A549 (cell line): ENCODE data around the gene C17orf113. TPM values are rescaled to one million over a fixed set of nuclear protein-coding genes. Genes with fewer than 3 reads are reported as not detected.

Source experiments
- ATAC-seq, 2 experiments: fragments of 200-7000 bp in 1 of 2; fragments of >200 bp in 1 of 2; cut with Nextera tagmentation in 1 of 2; cut with Tn5 transposase in 1 of 2; 3 replicates each; pipeline versions ENCODE4 v1.8.0 to v1.9.1; 2018 to 2020; ENCODE audit warnings: mild to moderate bottlenecking in 1 of 2, moderate library complexity in 1 of 2
- CTCF ChIA-PET: fragments of 300-600 bp; sonication (Branson Sonifier 250); formaldehyde crosslinking; extraction: SDS; loops from one replicate; lab custom pipeline; 2021; ENCODE audit warnings: antibody characterized with exemption, inconsistent platforms; lab: Yijun Ruan, JAX
- POLR2A ChIA-PET: fragments of 350-600 bp; formaldehyde crosslinking; extraction: SDS; loops from one replicate; lab custom pipeline; 2021; ENCODE audit warnings: antibody characterized with exemption, inconsistent platforms; lab: Yijun Ruan, JAX
- DNase-seq, 2 experiments: peaks; one replicate each; pipeline versions ENCODE4 v3.0.0 to v3.0.0-alpha.2; 2011 to 2016; ENCODE audit warnings: low read depth in 1 of 2, low spot score in 1 of 2
- FAIRE-seq: peaks from 2 replicates; lab custom pipeline; 2011; peaks lifted over from hg19 to GRCh38; lab: Jason Lieb, UNC
- H3K27ac ChIP-seq, 2 experiments: fragments of >200 bp; sonication (Bioruptor Twin); formaldehyde crosslinking; 3 replicates each; pipeline ENCODE4 v1.5.1; 2016 to 2017
- H3K4me1 ChIP-seq: fragments of >200 bp; sonication (Bioruptor Twin); formaldehyde crosslinking; 3 replicates; pipeline ENCODE4 v1.6.1; 2016
- H3K4me2 ChIP-seq: fragments of >200 bp; sonication (Bioruptor Twin); formaldehyde crosslinking; 3 replicates; pipeline ENCODE4 v1.6.1; 2016
- H3K4me3 ChIP-seq: fragments of >200 bp; sonication (Bioruptor Twin); formaldehyde crosslinking; 3 replicates; pipeline ENCODE4 v1.5.1; 2016
- H3K9me3 ChIP-seq: fragments of >200 bp; sonication (Bioruptor Twin); formaldehyde crosslinking; 3 replicates; pipeline ENCODE4 v1.6.1; 2016
- BCL3 ChIP-seq: fragments of >200 bp; sonication (Bioruptor Twin); formaldehyde crosslinking; IDR thresholded peaks from 3 replicates; pipeline ENCODE4 v1.6.1; 2016
- CEBPB ChIP-seq, 2 experiments: fragments of >200 bp in 1 of 2; sonication (Bioruptor Twin) in 1 of 2; formaldehyde crosslinking in 1 of 2; IDR thresholded peaks; 2 replicates each; pipeline ENCODE4 v1.6.1; 2012 to 2016
- CTCF ChIP-seq: fragments of >200 bp; sonication (Bioruptor Twin); formaldehyde crosslinking; IDR thresholded peaks from 3 replicates; pipeline ENCODE4 v1.5.1; 2016
- E2F6 ChIP-seq: IDR thresholded peaks from 2 replicates; pipeline ENCODE4 v1.6.1; 2012; ENCODE audit warnings: low read depth, borderline replicate concordance
- EP300 ChIP-seq, 2 experiments: fragments of >200 bp; sonication (Bioruptor Twin); formaldehyde crosslinking; IDR thresholded peaks; 2 replicates in 1 of 2; 3 replicates in 1 of 2; pipeline ENCODE4 v1.6.1; 2016 to 2017
- GATA3 ChIP-seq: IDR thresholded peaks from 2 replicates; pipeline ENCODE4 v1.6.1; 2012; ENCODE audit warnings: borderline replicate concordance
- HDAC2 ChIP-seq: fragments of 200-600 bp; sonication (generic); IDR thresholded peaks from 2 replicates; pipeline ENCODE4 v1.6.1; 2016
- HES2 ChIP-seq: fragments of >200 bp; sonication (Bioruptor Twin); formaldehyde crosslinking; IDR thresholded peaks from 2 replicates; pipeline ENCODE4 v1.6.1; 2016
- HMGXB4 ChIP-seq: fragments of 250-450 bp; sonication (Bioruptor Pico); IDR thresholded peaks from 2 replicates; pipeline ENCODE4 v1.5.0; 2021; ENCODE audit warnings: mild to moderate bottlenecking, moderate library complexity, borderline replicate concordance
- HOXA7 ChIP-seq: fragments of 250-450 bp; sonication (Bioruptor Pico); IDR thresholded peaks from 2 replicates; pipeline ENCODE4 v1.5.0; 2020; ENCODE audit warnings: mild to moderate bottlenecking, moderate library complexity
- HOXB5 ChIP-seq: fragments of 250-450 bp; sonication (Bioruptor Pico); IDR thresholded peaks from 2 replicates; pipeline ENCODE4 v1.5.0; 2020; ENCODE audit warnings: mild to moderate bottlenecking, moderate library complexity
- MAFK ChIP-seq: fragments of 450-650 bp; IDR thresholded peaks from 2 replicates; pipeline ENCODE4 v1.6.1; 2014; ENCODE audit not compliant: partially characterized antibody
- MYC ChIP-seq: IDR thresholded peaks from 2 replicates; pipeline ENCODE4 v1.6.1; 2012; ENCODE audit warnings: mild to moderate bottlenecking, inconsistent platforms, low read length, improper control_type of control experiment, borderline replicate concordance
- REST ChIP-seq: fragments of 200-600 bp; sonication (generic); IDR thresholded peaks from 2 replicates; pipeline ENCODE4 v1.6.1; 2016; ENCODE audit warnings: antibody characterized with exemption, mild to moderate bottlenecking, moderate library complexity
- RFX5 ChIP-seq: fragments of 450-650 bp; IDR thresholded peaks from 2 replicates; pipeline ENCODE4 v1.7.1; 2014; ENCODE audit warnings: antibody characterized with exemption, mild to moderate bottlenecking, moderate library complexity
- RNF2 ChIP-seq: fragments of 200-600 bp; sonication (generic); IDR thresholded peaks from 2 replicates; pipeline ENCODE4 v1.6.1; 2016; ENCODE audit warnings: low read depth, mild to moderate bottlenecking, antibody characterized with exemption, moderate library complexity, borderline replicate concordance
- USF2 ChIP-seq: fragments of 450-650 bp; IDR thresholded peaks from 2 replicates; pipeline ENCODE4 v1.6.1; 2014; ENCODE audit warnings: antibody characterized with exemption
- ZNF302 ChIP-seq: fragments of 250-450 bp; sonication (Bioruptor Pico); IDR thresholded peaks from 2 replicates; pipeline ENCODE4 v1.9.0; 2021; ENCODE audit warnings: inconsistent platforms, mild to moderate bottlenecking, moderate library complexity
- ZSCAN20 ChIP-seq: fragments of 250-450 bp; sonication (Bioruptor Pico); IDR thresholded peaks from 2 replicates; pipeline ENCODE4 v1.8.0; 2022; ENCODE audit warnings: mild to moderate bottlenecking, moderate library complexity
- WGBS: methylation state at CpG from one replicate; pipeline ENCODE4 v1.1.6; 2017; ENCODE audit errors: missing lambda C conversion rate; 5-methylcytosine and 5-hydroxymethylcytosine counted together
- polyA plus RNA-seq, 4 experiments: library from polyadenylated mRNA; depleted of rRNA in 3 of 4; stranded (reverse); fragments of >200 nt; fragmentation: RNase III in 1 of 4; extraction: RNeasy Plus Mini Kit Qiagen cat#74134 plus additional on column Dnase treatment in 1 of 4; gene quantifications; 2 replicates in 3 of 4; 3 replicates in 1 of 4; pipeline ENCODE4 v1.2.3, GENCODE V29; 2011 to 2017

C17orf113 gene
- polyA plus RNA-seq, 2 of the 4 experiments (the other 2 are of a cell fraction): 0.67 to 1.0 TPM

- TF ChIP-seq CTCF (no peak), ZNF302 (no peak), HOXB5 (CRISPR knock-in tag) (no peak), GATA3 (no peak), RNF2 (no peak)
Observed at GRCh38 chr17:42052346-42052877, 2.0 kb upstream of the C17orf113 start (continued).

GRCh38 chr17:42051645-42052044, 1.2 kb upstream of the C17orf113 start:
- no peak for ATAC-seq
- no peak overlapping the region for H3K27ac ChIP-seq
- no peak for FAIRE-seq
- TF ChIP-seq HDAC2 (no peak), RFX5 (no peak), ZSCAN20 (no peak), HOXB5 (CRISPR knock-in tag) (no peak), EP300 (IDR thresholded peaks at IDR 0.05) (no peak), MYC (no peak), HOXA7 (no peak), MAFK (no peak)
- ChIA-PET CTCF (interaction anchor here (0.9 to 2.1 kb wide), 19 partner anchors 8 to 102 kb away, joined by 3 to 13 read pairs (median 4); partner anchors contain the start of gene KAT2A), POLR2A (no interaction called here)
- no peaks in the 10 kb centered on the region for H3K9me3 ChIP-seq
- no peak for DNase-seq
- H3K4me2 ChIP-seq: no peak overlapping the region; the same call in 2 of the 3 replicates
- WGBS: 92% methylated on average over 5 of the region's 7 CpGs
- H3K4me3 ChIP-seq: no peak overlapping the region
- H3K4me1 ChIP-seq: peaks cover 12% of the 10 kb centered on the region

GRCh38 chr17:42051013-42051400, 606 bp upstream of the C17orf113 start:
- Histone ChIP-seq H3K9me3 (no peaks in the 10 kb centered on the region), H3K4me3 (peak overlapping the region; percentile 64), H3K4me2 (peak overlapping the region; percentile 81), H3K27ac (peak overlapping the region; percentile 76 to 88; a peak in 5 of 6 replicates), H3K4me1 (peaks cover 12% of the 10 kb centered on the region)
- ATAC-seq (no peak), DNase-seq (no peak), FAIRE-seq (no peak)
- ChIA-PET POLR2A (interaction anchor here (0.5 kb wide), 1 partner anchor 72 kb away, joined by 3 read pairs; no protein-coding TSS in a partner anchor), CTCF (interaction anchor here (0.9 to 2.1 kb wide), 19 partner anchors 9 to 103 kb away, joined by 3 to 13 read pairs (median 4); partner anchors contain the start of gene KAT2A)
- 87% methylated on average over 8 of the region's 8 CpGs for WGBS
- TF ChIP-seq E2F6 (no peak), CEBPB (IDR thresholded peaks at IDR 0.05) (no peak), USF2 (no peak), BCL3 (no peak), REST (no peak), RFX5 (no peak), ZSCAN20 (no peak), HES2 (no peak), HMGXB4 (CRISPR knock-in tag) (no peak)
